SKM-1 treated with dmso at 0.1 percent for 144 hours (cell line): Measurements from ENCODE around the gene SKP1.

Experiments used
- DNase-seq: peaks from one replicate; lab custom pipeline; 2025; ENCODE audit not compliant: unreplicated experiment; lab: John Stamatoyannopoulos, UW

The SKP1 gene

GRCh38 chr5:134130239-134130945 lies 46.4 kb downstream of the SKP1 start:
- DNase-seq = no peak

GRCh38 chr5:134129411-134130238 lies 47.1 kb downstream of the SKP1 start:
- DNase-seq = no peak

- DNase-seq = no peak
Observed at GRCh38 chr5:134128648-134128995, 48.1 kb downstream of the SKP1 start.

GRCh38 chr5:134127988-134128647 lies 48.6 kb downstream of the SKP1 start:
- DNase-seq = no peak

GRCh38 chr5:134127376-134127861 lies 49.3 kb downstream of the SKP1 start:
- no peak for DNase-seq

- no peak for DNase-seq
Observed at GRCh38 chr5:134125039-134126015, 51.4 kb downstream of the SKP1 start.

GRCh38 chr5:134124289-134125038 lies 52.3 kb downstream of the SKP1 start:
- DNase-seq = no peak

GRCh38 chr5:134123360-134123759 lies 53.4 kb downstream of the SKP1 start:
- no peak for DNase-seq

- DNase-seq = no peak
Observed at GRCh38 chr5:134122530-134122929, 54.2 kb downstream of the SKP1 start.

GRCh38 chr5:134120386-134121138 lies 56.2 kb downstream of the SKP1 start:
- no peak for DNase-seq

- no peak for DNase-seq
Observed at GRCh38 chr5:134119720-134120119, 57.0 kb downstream of the SKP1 start.

- no peak for DNase-seq
Observed at GRCh38 chr5:134118212-134118835, 58.4 kb downstream of the SKP1 start.

GRCh38 chr5:134116789-134117761 lies 59.7 kb downstream of the SKP1 start:
- DNase-seq = no peak

- DNase-seq = no peak
Observed at GRCh38 chr5:134116286-134116685, 60.5 kb downstream of the SKP1 start.

GRCh38 chr5:134115806-134116175 lies 61.0 kb downstream of the SKP1 start:
- DNase-seq = no peak

GRCh38 chr5:134114886-134115805 lies 61.6 kb downstream of the SKP1 start:
- DNase-seq = no peak
